ENCODE results near the gene SLIT1.

DNA sequence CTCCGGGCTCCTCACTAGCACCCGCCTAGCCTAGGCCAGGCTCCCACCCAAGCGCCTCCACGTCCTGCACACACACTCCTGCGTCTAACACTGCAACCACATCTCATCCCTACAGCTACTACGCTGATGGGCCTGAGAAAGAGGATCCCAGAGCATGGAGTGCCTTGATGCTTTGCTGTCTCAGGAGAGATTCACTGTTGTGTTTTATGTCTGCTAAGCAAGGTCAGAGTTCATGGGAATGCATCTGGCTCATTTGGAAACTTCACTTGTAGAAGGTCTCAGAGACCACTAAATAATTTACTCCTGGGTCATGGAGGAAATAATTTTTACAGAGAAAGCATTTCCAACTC is 88.7 kb downstream of the SLIT1 start:
- TF ChIP-seq, protein P1, sequence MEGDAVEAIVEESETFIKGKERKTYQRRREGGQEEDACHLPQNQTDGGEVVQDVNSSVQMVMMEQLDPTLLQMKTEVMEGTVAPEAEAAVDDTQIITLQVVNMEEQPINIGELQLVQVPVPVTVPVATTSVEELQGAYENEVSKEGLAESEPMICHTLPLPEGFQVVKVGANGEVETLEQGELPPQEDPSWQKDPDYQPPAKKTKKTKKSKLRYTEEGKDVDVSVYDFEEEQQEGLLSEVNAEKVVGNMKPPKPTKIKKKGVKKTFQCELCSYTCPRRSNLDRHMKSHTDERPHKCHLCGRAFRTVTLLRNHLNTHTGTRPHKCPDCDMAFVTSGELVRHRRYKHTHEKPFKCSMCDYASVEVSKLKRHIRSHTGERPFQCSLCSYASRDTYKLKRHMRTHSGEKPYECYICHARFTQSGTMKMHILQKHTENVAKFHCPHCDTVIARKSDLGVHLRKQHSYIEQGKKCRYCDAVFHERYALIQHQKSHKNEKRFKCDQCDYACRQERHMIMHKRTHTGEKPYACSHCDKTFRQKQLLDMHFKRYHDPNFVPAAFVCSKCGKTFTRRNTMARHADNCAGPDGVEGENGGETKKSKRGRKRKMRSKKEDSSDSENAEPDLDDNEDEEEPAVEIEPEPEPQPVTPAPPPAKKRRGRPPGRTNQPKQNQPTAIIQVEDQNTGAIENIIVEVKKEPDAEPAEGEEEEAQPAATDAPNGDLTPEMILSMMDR (IDR thresholded peaks at IDR 0.05) = no peak
- no peak for TF ChIP-seq POLR2A (IDR thresholded peaks at IDR 0.05)
